D721Med (cell line): ENCODE measurements around the gene SLC12A8.

ENCODE experiments used
- DNase-seq: peaks from one replicate; pipeline ENCODE4 v3.0.0; 2011; ENCODE audit warnings: low spot score; ENCODE audit not compliant: insufficient read length
- FAIRE-seq: peaks from 2 replicates; lab custom pipeline; 2011; peaks lifted over from hg19 to GRCh38; lab: Jason Lieb, UNC
- CTCF ChIP-seq: IDR thresholded peaks from 2 replicates; pipeline ENCODE4 v1.5.1; 2012; ENCODE audit warnings: mild to moderate bottlenecking, control low read depth; ENCODE audit not compliant: insufficient read depth; ENCODE audit errors: missing control alignments

The SLC12A8 gene

DNA sequence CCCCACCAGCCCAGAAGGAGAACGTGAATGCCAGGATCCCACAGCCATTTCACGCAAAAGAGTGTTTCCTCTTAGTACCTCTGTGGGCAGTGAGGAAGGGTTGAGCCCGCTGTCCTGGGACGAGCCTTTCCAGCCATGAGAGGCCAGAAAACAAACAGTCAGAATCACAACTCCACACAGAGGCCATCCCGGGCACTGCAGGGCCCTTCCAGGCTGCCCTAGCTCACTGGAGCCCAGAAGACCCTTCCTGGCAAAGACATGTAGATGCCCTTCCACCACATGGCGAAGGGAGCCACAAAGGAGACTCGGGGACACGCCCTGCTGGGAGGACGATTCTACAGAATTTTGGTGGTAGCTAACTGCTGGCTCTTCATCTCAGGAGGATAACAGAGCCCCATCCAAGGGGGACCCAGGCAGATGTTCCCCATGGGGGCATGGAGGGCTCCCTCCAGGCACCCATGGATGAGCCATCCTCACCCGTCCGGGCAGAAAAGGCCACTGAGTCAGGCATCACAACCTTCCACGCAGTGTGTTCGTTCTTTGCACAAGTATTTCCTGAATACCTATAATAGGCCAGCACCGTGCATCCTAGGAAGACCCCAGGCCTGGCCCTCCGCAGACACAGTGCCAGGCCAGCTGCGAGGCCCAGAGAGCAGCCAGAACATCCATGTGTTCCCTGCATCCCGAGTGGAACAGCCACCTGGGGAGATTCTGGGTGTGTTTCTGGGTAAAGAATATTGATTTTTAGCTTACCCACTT, 47.2 kb downstream of the SLC12A8 start:
- TF ChIP-seq CTCF = peak; percentile 11
- FAIRE-seq (no peak), DNase-seq (no peak)

- no peak for FAIRE-seq
- peak; percentile 25 for TF ChIP-seq CTCF
- DNase-seq = no peak
Observed at GRCh38 chr3:125163739-125164601, 48.6 kb downstream of the SLC12A8 start.

GRCh38 chr3:125161607-125162219, 50.8 kb downstream of the SLC12A8 start:
- DNase-seq (no peak), FAIRE-seq (no peak)
- no peak for TF ChIP-seq CTCF

GRCh38 chr3:125160606-125161371, 51.8 kb downstream of the SLC12A8 start:
- no peak for FAIRE-seq
- no peak for DNase-seq
- TF ChIP-seq CTCF = no peak

DNA sequence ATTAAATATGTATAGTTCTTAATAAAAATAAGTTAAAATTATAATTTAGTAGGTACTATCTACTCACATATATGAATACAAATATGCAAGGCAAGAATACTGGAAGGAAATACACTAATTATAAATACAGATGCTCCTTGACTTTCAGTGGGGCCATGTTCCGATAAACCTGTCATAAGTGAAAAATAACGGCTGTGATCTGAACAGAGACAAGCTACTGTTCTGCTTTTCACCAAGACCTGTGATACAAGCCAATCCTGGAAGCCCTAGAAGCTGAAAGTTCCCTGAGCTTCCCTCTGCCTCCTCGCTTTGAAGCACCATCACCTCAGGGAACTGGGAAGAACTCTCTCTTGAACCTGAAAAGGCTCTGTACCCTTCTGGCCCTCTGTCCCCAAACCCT, 55.4 kb downstream of the SLC12A8 start:
- no peak for TF ChIP-seq CTCF
- DNase-seq = no peak
- no peak for FAIRE-seq

GRCh38 chr3:125156456-125156855, 56.1 kb downstream of the SLC12A8 start:
- TF ChIP-seq CTCF = no peak
- no peak for FAIRE-seq
- DNase-seq = no peak
